IMR-90 (cell line): ENCODE measurements around the gene WBP2. TPM values are rescaled to one million over a fixed set of nuclear protein-coding genes. Genes with fewer than 3 reads are reported as not detected.
A peak's percentile ranks its signal among the peaks of the same experiment; 100 is the strongest.

Source experiments
- ATAC-seq: fragments of 200-7000 bp; cut with Tn5 transposase; 2 replicates; pipeline ENCODE4 v1.9.1; 2020; ENCODE audit warnings: low read depth, mild to moderate bottlenecking, moderate library complexity
- BruUV-seq: library from RNA; stranded (reverse); fragments of 400-500 nt; replicated peaks from 2 replicates; lab custom pipeline; 2021; lab: Mats Ljungman, UMichigan
- CTCF ChIA-PET: fragments of 300-600 bp; formaldehyde crosslinking; extraction: SDS; loops from one replicate; lab custom pipeline; 2021; ENCODE audit warnings: antibody characterized with exemption; lab: Yijun Ruan, JAX
- POLR2A ChIA-PET: fragments of 300-600 bp; sonication (Branson Sonifier 250); formaldehyde crosslinking; loops from one replicate; lab custom pipeline; 2022; ENCODE audit warnings: antibody characterized with exemption; ENCODE audit not compliant: unreplicated experiment; lab: Charles Lee
- DNase-seq: peaks from one replicate; pipeline ENCODE4 v3.0.0; 2013
- H2AFZ ChIP-seq: replicated peaks from 2 replicates; pipeline ENCODE3; 2013; ENCODE audit warnings: low read length, mild to moderate bottlenecking; ENCODE audit not compliant: poor library complexity
- H2AK5ac ChIP-seq: 2 replicates; pipeline ENCODE4 v1.6.1; 2013; ENCODE audit warnings: low read depth, low read length, inconsistent platforms
- H2AK9ac ChIP-seq: replicated peaks from 2 replicates; pipeline ENCODE3; 2013; ENCODE audit warnings: mild to moderate bottlenecking, low read depth, low read length, moderate library complexity; ENCODE audit not compliant: poor library complexity
- H2BK120ac ChIP-seq: 2 replicates; pipeline ENCODE4 v1.6.1; 2013; ENCODE audit warnings: low read depth, low read length, inconsistent platforms
- H2BK15ac ChIP-seq: 3 replicates; pipeline ENCODE4 v1.6.1; 2013; ENCODE audit warnings: low read depth, low read length, inconsistent platforms
- H2BK20ac ChIP-seq: 2 replicates; pipeline ENCODE4 v1.6.1; 2013; ENCODE audit warnings: low read depth, mild to moderate bottlenecking, inconsistent platforms, low read length, moderate library complexity
- H2BK5ac ChIP-seq: 2 replicates; pipeline ENCODE4 v1.6.1; 2013; ENCODE audit warnings: mild to moderate bottlenecking, low read depth, low read length, inconsistent platforms; ENCODE audit not compliant: poor library complexity, severe bottlenecking
- H3K14ac ChIP-seq: replicated peaks from 2 replicates; pipeline ENCODE4 v1.6.1; 2013; ENCODE audit warnings: low read depth, low read length, inconsistent platforms
- H3K18ac ChIP-seq: 2 replicates; pipeline ENCODE4 v1.6.1; 2013; ENCODE audit warnings: low read depth, low read length, control low read depth
- H3K23ac ChIP-seq: 2 replicates; pipeline ENCODE4 v1.6.1; 2013; ENCODE audit warnings: low read depth, low read length, inconsistent platforms
- H3K27ac ChIP-seq: 2 replicates; pipeline ENCODE4 v1.5.1; 2013; ENCODE audit warnings: mild to moderate bottlenecking, control low read depth, low read length; ENCODE audit not compliant: insufficient read depth
- H3K27me3 ChIP-seq: 2 replicates; pipeline ENCODE4 v1.6.1; 2013; ENCODE audit warnings: low read length; ENCODE audit not compliant: control insufficient read depth, insufficient read depth
- H3K36me3 ChIP-seq: 2 replicates; pipeline ENCODE4 v1.6.1; 2013; ENCODE audit warnings: low read length, mixed read lengths; ENCODE audit not compliant: control insufficient read depth, insufficient read depth
- H3K4ac ChIP-seq: 2 replicates; pipeline ENCODE4 v1.6.1; 2013; ENCODE audit warnings: low read depth, low read length, inconsistent platforms
- H3K4me1 ChIP-seq: 2 replicates; pipeline ENCODE4 v1.6.1; 2013; ENCODE audit warnings: low read length, mixed read lengths; ENCODE audit not compliant: control insufficient read depth, insufficient read depth
- H3K4me2 ChIP-seq: 2 replicates; pipeline ENCODE4 v1.6.1; 2013; ENCODE audit warnings: low read depth, mild to moderate bottlenecking, control low read depth, low read length, moderate library complexity
- H3K4me3 ChIP-seq: 2 replicates; pipeline ENCODE4 v1.5.1; 2013; ENCODE audit warnings: low read depth, mild to moderate bottlenecking, control low read depth, low read length, moderate library complexity; ENCODE audit not compliant: insufficient read depth
- H3K56ac ChIP-seq: 2 replicates; pipeline ENCODE4 v1.6.1; 2013; ENCODE audit warnings: low read length, inconsistent platforms; ENCODE audit not compliant: insufficient read depth; ENCODE audit errors: extremely low read depth
- H3K79me1 ChIP-seq, 2 experiments: 2 replicates each; pipeline ENCODE4 v1.6.1; 2013; ENCODE audit warnings: low read length in 2 of 2, inconsistent platforms in 1 of 2, low read depth in 1 of 2
- H3K9ac ChIP-seq: 2 replicates; pipeline ENCODE4 v1.6.1; 2013; ENCODE audit warnings: low read depth, low read length, control low read depth
- H3K9me1 ChIP-seq: 2 replicates; pipeline ENCODE4 v1.6.1; 2013; ENCODE audit warnings: low read length, inconsistent platforms; ENCODE audit not compliant: insufficient read depth
- H3K9me3 ChIP-seq: 2 replicates; pipeline ENCODE4 v1.6.1; 2013; ENCODE audit warnings: low read length; ENCODE audit not compliant: control insufficient read depth, insufficient read depth
- H4K20me1 ChIP-seq: 2 replicates; pipeline ENCODE4 v1.6.1; 2013; ENCODE audit warnings: low read length, inconsistent platforms; ENCODE audit not compliant: insufficient read depth
- H4K5ac ChIP-seq: 2 replicates; pipeline ENCODE4 v1.6.1; 2013; ENCODE audit warnings: mild to moderate bottlenecking, low read depth, low read length, control low read depth
- H4K8ac ChIP-seq, 2 experiments: 2 replicates each; pipeline ENCODE4 v1.6.1; 2013; ENCODE audit warnings: low read depth in 2 of 2, low read length in 2 of 2, control low read depth in 1 of 2, inconsistent platforms in 1 of 2
- H4K91ac ChIP-seq: 2 replicates; pipeline ENCODE4 v1.6.1; 2013; ENCODE audit warnings: low read depth, low read length, inconsistent platforms; ENCODE audit not compliant: insufficient read depth
- CEBPB ChIP-seq: IDR thresholded peaks from 2 replicates; pipeline ENCODE4 v1.6.1; 2012; ENCODE audit warnings: low read depth, low read length, improper control_type of control experiment
- CHD1 ChIP-seq: IDR thresholded peaks from 2 replicates; pipeline ENCODE4 v1.6.1; 2012; ENCODE audit warnings: low read depth, low read length, improper control_type of control experiment
- CTCF ChIP-seq: conservative IDR thresholded peaks from 2 replicates; pipeline ENCODE4 v1.5.1; 2012; ENCODE audit warnings: mild to moderate bottlenecking, low read depth, low read length, improper control_type of control experiment
- ELK1 ChIP-seq: fragments of 150-350 bp; IDR thresholded peaks from 2 replicates; pipeline ENCODE4 v1.6.1; 2016; ENCODE audit warnings: low read depth, mild to moderate bottlenecking, low read length, moderate library complexity, borderline replicate concordance
- FOS ChIP-seq: fragments of 150-350 bp; IDR thresholded peaks from 2 replicates; pipeline ENCODE4 v1.6.1; 2016; ENCODE audit warnings: low read depth, low read length
- MAFK ChIP-seq: IDR thresholded peaks from 2 replicates; pipeline ENCODE4 v1.6.1; 2012; ENCODE audit warnings: low read depth, low read length, improper control_type of control experiment
- MAZ ChIP-seq: IDR thresholded peaks from 2 replicates; pipeline ENCODE4 v1.6.1; 2012; ENCODE audit warnings: low read depth, mild to moderate bottlenecking, low read length, improper control_type of control experiment, moderate library complexity, borderline replicate concordance
- NFE2L2 ChIP-seq: fragments of 150-350 bp; IDR thresholded peaks from 2 replicates; pipeline ENCODE4 v1.6.1; 2016; ENCODE audit warnings: low read depth, mild to moderate bottlenecking, low read length
- RAD21 ChIP-seq: IDR thresholded peaks from 2 replicates; pipeline ENCODE4 v1.6.1; 2012; ENCODE audit warnings: low read length, improper control_type of control experiment
- RCOR1 ChIP-seq: IDR thresholded peaks from 2 replicates; pipeline ENCODE4 v1.6.1; 2012; ENCODE audit warnings: mild to moderate bottlenecking, low read length, improper control_type of control experiment; ENCODE audit not compliant: insufficient replicate concordance
- RFX5 ChIP-seq: IDR thresholded peaks from 2 replicates; pipeline ENCODE4 v1.8.0; 2012; ENCODE audit warnings: low read depth, mild to moderate bottlenecking, low read length, moderate library complexity
- SMC3 ChIP-seq: fragments of 150-350 bp; IDR thresholded peaks from 2 replicates; pipeline ENCODE4 v1.6.1; 2016; ENCODE audit warnings: low read depth, mild to moderate bottlenecking, antibody characterized with exemption, low read length, moderate library complexity
- USF2 ChIP-seq: fragments of 150-350 bp; IDR thresholded peaks from 2 replicates; pipeline ENCODE4 v1.6.1; 2017; ENCODE audit warnings: mild to moderate bottlenecking, antibody characterized with exemption, low read length, low read depth
- WGBS, 2 experiments: methylation state at CpG; one replicate each; pipeline versions ENCODE4 v1.1.5 to v1.1.7; 2013; ENCODE audit warnings: missing lambda C conversion rate in 2 of 2; ENCODE audit not compliant: insufficient read length in 1 of 2; ENCODE audit errors: extremely low coverage in 2 of 2; 5-methylcytosine and 5-hydroxymethylcytosine counted together
- dilution Hi-C: fragments of 300-500 bp; cut with HindIII; formaldehyde crosslinking; loops from one replicate; pipeline ENCODE4 v1.14.3; 2018; ENCODE audit warnings: low sequenced_read_pairs; ENCODE audit not compliant: unreplicated experiment
- in situ Hi-C: fragments of 300-500 bp; cut with MboI; formaldehyde crosslinking; loops from 3 replicates; pipeline ENCODE4 v1.14.3; 2019; ENCODE audit warnings: low sequenced_read_pairs, inconsistent platforms, mixed read lengths
- intact Hi-C: fragments of 100-400 bp; cut with micrococcal nuclease; formaldehyde crosslinking; loops from 2 replicates; pipeline ENCODE4 v1.10.0; 2022
- polyA plus RNA-seq, 3 experiments: library from polyadenylated mRNA; depleted of rRNA; stranded (reverse); fragments of >200 nt; gene quantifications; 2 replicates each; pipeline ENCODE4 v1.2.3, GENCODE V29; 2012; ENCODE audit warnings: low replicate concordance in 1 of 3
- total RNA-seq: library from RNA; depleted of rRNA; stranded (reverse); fragments of >200 nt; gene quantifications from 2 replicates; pipeline ENCODE4 v1.2.3, GENCODE V29; 2012

WBP2 gene
- total and polyA plus RNA-seq, 2 of the 4 experiments (the other 2 are of a cell fraction), result 9.0 to 35.5 TPM

- H4K91ac ChIP-seq, result no peak overlapping the region
- H4K8ac ChIP-seq, result no peak overlapping the region
- TF ChIP-seq ELK1 (no peak), MAZ (no peak), RFX5 (no peak), CEBPB (no peak), FOS (no peak), CHD1 (no peak), NFE2L2 (no peak), SMC3 (no peak), RCOR1 (no peak), USF2 (no peak), RAD21 (no peak), CTCF (no peak), MAFK (no peak)
- in situ Hi-C loops, result no loop called here
- WGBS, 2 experiments, result 83% methylated on average over 11 of the region's 22 CpGs; no CpG with 5 or more reads in 1 of the 2 experiments
- H3K79me1 ChIP-seq, result peaks cover 9 to 44% of the 10 kb centered on the region in 2 experiments; a peak in 3 of 4 replicates
- no peak for ATAC-seq
- H3K56ac ChIP-seq, result no peak overlapping the region
- POLR2A ChIA-PET, result no interaction called here
- peaks cover 21% of the 10 kb centered on the region for H3K36me3 ChIP-seq
- H2AK9ac ChIP-seq, result peak overlapping the region; percentile 50
- peaks cover 7% of the 10 kb centered on the region; the same call in 1 of the 2 replicates for H3K4me1 ChIP-seq
- DNase-seq, result no peak
- H3K9me3 ChIP-seq, result no peaks in the 10 kb centered on the region
- no peak overlapping the region for H3K27ac ChIP-seq
- no peak overlapping the region for H3K18ac ChIP-seq
- H3K4ac ChIP-seq, result no peak overlapping the region
- no peak overlapping the region for H2BK15ac ChIP-seq
- no peak overlapping the region for H3K4me2 ChIP-seq
- H3K9ac ChIP-seq, result no peak overlapping the region
- no TSS peak for BruUV-seq
- H3K4me3 ChIP-seq, result no peak overlapping the region
- H4K5ac ChIP-seq, result no peak overlapping the region
- peak overlapping the region; percentile 65; the same call in 1 of the 2 replicates for H2AK5ac ChIP-seq
- no peak overlapping the region for H2AFZ ChIP-seq
- H2BK120ac ChIP-seq, result no peak overlapping the region
- dilution Hi-C loops, result no loop called here
- H3K9me1 ChIP-seq, result peaks cover 12% of the 10 kb centered on the region; the same call in 1 of the 2 replicates
- intact Hi-C loops, result no loop called here
- no peak overlapping the region for H3K23ac ChIP-seq
- H4K20me1 ChIP-seq, result peaks cover 4% of the 10 kb centered on the region; the same call in 1 of the 2 replicates
- no peaks in the 10 kb centered on the region for H3K27me3 ChIP-seq
- H2BK5ac ChIP-seq, result no peak overlapping the region
- no peak overlapping the region for H2BK20ac ChIP-seq
- no peak overlapping the region for H3K14ac ChIP-seq
- CTCF ChIA-PET, result no interaction called here
These were observed 39.1 kb upstream of the WBP2 start for GRCh38 chr17:75894049-75894733.
